Measurements from ENCODE around the gene CACNG5. TPM values are rescaled to one million over a fixed set of nuclear protein-coding genes. Genes with fewer than 3 reads are reported as not detected.
A peak's percentile ranks its signal among the peaks of the same experiment; 100 is the strongest.

The CACNG5 gene
- polyA plus RNA-seq, 3 donors: not detected

DNA sequence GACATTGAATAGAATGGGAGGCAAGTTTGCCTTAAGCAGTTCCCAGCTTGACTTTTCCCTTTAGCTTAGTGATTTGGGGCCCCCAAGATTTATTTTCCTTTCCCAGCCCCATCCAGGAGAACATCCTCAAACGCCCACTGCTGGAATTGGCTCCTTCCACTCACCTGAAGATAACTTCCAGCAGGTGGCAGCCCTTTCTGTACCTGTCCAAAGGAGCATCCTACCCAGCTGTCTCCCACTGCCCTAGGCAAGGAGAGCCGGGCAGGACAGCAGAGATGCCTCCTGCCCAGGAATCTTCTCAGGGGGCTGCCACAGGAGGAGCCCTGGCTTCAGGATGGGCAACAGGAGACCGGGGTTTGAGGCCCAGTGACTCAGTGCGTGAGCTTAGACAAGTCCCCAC is 6.4 kb downstream of the CACNG5 start:
- H3K4me2 ChIP-seq (replicated peaks; ENCODE audit: extremely low read depth, low read length, poor library complexity, severe bottlenecking): no peak overlapping the region
- no peak overlapping the region for H3K9ac ChIP-seq (ENCODE audit: insufficient read depth, low read length, poor library complexity, severe bottlenecking)
- no peaks in the 10 kb centered on the region for H3K36me3 Mint-ChIP-seq
- no peaks in the 10 kb centered on the region for H3K4me1 Mint-ChIP-seq
- H3K4me3 Mint-ChIP-seq: no peak overlapping the region
- no peaks in the 10 kb centered on the region for H3K36me3 ChIP-seq (replicated peaks in 1 of 2; ENCODE audit: control insufficient read depth in 1 of 2, insufficient read depth in 2 of 2, low read length in 2 of 2)
- H3K27ac Mint-ChIP-seq: no peak overlapping the region
- peaks cover 0 to 5% (median 0%) of the 10 kb centered on the region in 7 donors for H3K9me3 Mint-ChIP-seq
- peaks cover 4 to 23% (median 20%) of the 10 kb centered on the region in 3 donors for H3K27me3 Mint-ChIP-seq (ENCODE audit: low read depth in 3 of 3)
- H2AFZ ChIP-seq (ENCODE audit: insufficient read depth, low read depth, low read length, poor library complexity, severe bottlenecking): no peak overlapping the region
- no peaks in the 10 kb centered on the region for H3K9me3 ChIP-seq (replicated peaks in 1 of 2; ENCODE audit: control insufficient read depth in 1 of 2, insufficient read depth in 1 of 2, low read length in 2 of 2)
- no peak for DNase-seq
- no peaks in the 10 kb centered on the region for H3K79me2 ChIP-seq (ENCODE audit: insufficient read depth, low read length)
- H3K27ac ChIP-seq (ENCODE audit: low read depth in 1 of 2, low read length in 2 of 2): no peak overlapping the region
- intact Hi-C loops (cut with micrococcal nuclease): no loop called here
- no peak overlapping the region for H3K4me3 ChIP-seq (replicated peaks in 1 of 3; ENCODE audit: low read depth in 2 of 3, low read length in 3 of 3)
- H3K27me3 ChIP-seq (ENCODE audit: control insufficient read depth in 2 of 2, insufficient read depth in 2 of 2, low read length in 2 of 2): peaks cover 0 to 7% of the 10 kb centered on the region in 2 donors
- H4K20me1 ChIP-seq (ENCODE audit: insufficient read depth, low read length): no peaks in the 10 kb centered on the region
- no peaks in the 10 kb centered on the region for H3K4me1 ChIP-seq (ENCODE audit: control insufficient read depth in 1 of 2, insufficient read depth in 2 of 2, low read length in 2 of 2)
- TF ChIP-seq, protein P1, sequence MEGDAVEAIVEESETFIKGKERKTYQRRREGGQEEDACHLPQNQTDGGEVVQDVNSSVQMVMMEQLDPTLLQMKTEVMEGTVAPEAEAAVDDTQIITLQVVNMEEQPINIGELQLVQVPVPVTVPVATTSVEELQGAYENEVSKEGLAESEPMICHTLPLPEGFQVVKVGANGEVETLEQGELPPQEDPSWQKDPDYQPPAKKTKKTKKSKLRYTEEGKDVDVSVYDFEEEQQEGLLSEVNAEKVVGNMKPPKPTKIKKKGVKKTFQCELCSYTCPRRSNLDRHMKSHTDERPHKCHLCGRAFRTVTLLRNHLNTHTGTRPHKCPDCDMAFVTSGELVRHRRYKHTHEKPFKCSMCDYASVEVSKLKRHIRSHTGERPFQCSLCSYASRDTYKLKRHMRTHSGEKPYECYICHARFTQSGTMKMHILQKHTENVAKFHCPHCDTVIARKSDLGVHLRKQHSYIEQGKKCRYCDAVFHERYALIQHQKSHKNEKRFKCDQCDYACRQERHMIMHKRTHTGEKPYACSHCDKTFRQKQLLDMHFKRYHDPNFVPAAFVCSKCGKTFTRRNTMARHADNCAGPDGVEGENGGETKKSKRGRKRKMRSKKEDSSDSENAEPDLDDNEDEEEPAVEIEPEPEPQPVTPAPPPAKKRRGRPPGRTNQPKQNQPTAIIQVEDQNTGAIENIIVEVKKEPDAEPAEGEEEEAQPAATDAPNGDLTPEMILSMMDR (IDR thresholded peaks at IDR 0.05): no peak
- WGBS (ENCODE audit: insufficient coverage): 75% methylated on average over 2 of the region's 4 CpGs

DNA sequence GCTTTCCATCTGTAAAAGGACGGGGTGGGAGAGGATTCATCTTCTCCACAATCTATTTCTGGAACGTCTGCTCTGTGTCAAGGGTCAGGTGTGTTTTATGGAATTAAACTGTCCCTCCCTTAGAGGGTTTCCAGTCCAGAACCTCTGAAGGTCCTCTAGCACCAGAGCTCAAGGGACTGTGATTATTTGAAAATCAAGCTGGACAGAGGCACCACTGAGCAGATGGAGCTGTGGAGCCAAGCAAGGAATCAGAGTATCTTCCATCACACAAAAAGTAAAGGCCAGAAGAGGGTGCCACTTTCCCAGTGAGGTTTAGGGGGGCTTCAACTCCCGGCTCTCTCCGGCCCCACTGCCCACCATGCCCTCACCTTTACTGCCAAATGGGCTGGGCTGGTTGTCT is 6.8 kb downstream of the CACNG5 start:
- Mint-ChIP-seq H3K27me3 (ENCODE audit: low read depth in 3 of 3) (peaks cover under 1 to 22% (median 16%) of the 10 kb centered on the region in 3 donors), H3K4me1 (no peaks in the 10 kb centered on the region), H3K9me3 (peaks cover 0 to 5% (median 0%) of the 10 kb centered on the region in 7 donors), H3K27ac (peak overlapping the region in 1 of 7 donors; percentile 4), H3K4me3 (no peak overlapping the region), H3K36me3 (no peaks in the 10 kb centered on the region)
- Histone ChIP-seq H3K27me3 (ENCODE audit: control insufficient read depth in 2 of 2, insufficient read depth in 2 of 2, low read length in 2 of 2) (peaks cover 0 to 3% of the 10 kb centered on the region in 2 donors), H3K4me3 (replicated peaks in 1 of 3; ENCODE audit: low read depth in 2 of 3, low read length in 3 of 3) (no peak overlapping the region), H3K4me1 (ENCODE audit: control insufficient read depth in 1 of 2, insufficient read depth in 2 of 2, low read length in 2 of 2) (no peaks in the 10 kb centered on the region), H3K9me3 (replicated peaks in 1 of 2; ENCODE audit: control insufficient read depth in 1 of 2, insufficient read depth in 1 of 2, low read length in 2 of 2) (no peaks in the 10 kb centered on the region), H3K9ac (ENCODE audit: insufficient read depth, low read length, poor library complexity, severe bottlenecking) (no peak overlapping the region), H4K20me1 (ENCODE audit: insufficient read depth, low read length) (no peaks in the 10 kb centered on the region), H3K36me3 (replicated peaks in 1 of 2; ENCODE audit: control insufficient read depth in 1 of 2, insufficient read depth in 2 of 2, low read length in 2 of 2) (no peaks in the 10 kb centered on the region), H3K4me2 (replicated peaks; ENCODE audit: extremely low read depth, low read length, poor library complexity, severe bottlenecking) (no peak overlapping the region), H2AFZ (ENCODE audit: insufficient read depth, low read depth, low read length, poor library complexity, severe bottlenecking) (no peak overlapping the region), H3K27ac (ENCODE audit: low read depth in 1 of 2, low read length in 2 of 2) (no peak overlapping the region), H3K79me2 (ENCODE audit: insufficient read depth, low read length) (no peaks in the 10 kb centered on the region)
- no peak for DNase-seq
- TF ChIP-seq, protein P1 (IDR thresholded peaks at IDR 0.05): no peak
- WGBS (ENCODE audit: insufficient coverage): no CpG with 5 or more reads among the region's 4 CpGs
- intact Hi-C loops (cut with micrococcal nuclease): no loop called here

Data from CD14-positive monocyte (primary cell).